Endothelial cell of umbilical vein (primary cell): Measurements from ENCODE around the gene TSHZ1. TPM values are rescaled to one million over a fixed set of nuclear protein-coding genes. Genes with fewer than 3 reads are reported as not detected.

Experiments
- BruUV-seq: library from RNA; stranded (reverse); fragments of 400-500 nt; replicated peaks from 2 replicates; lab custom pipeline; 2021; lab: Mats Ljungman, UMichigan
- CTCF ChIA-PET: fragments of 300-600, 350-600 bp; sonication (Branson Sonifier 250); formaldehyde crosslinking; loops from one replicate; lab custom pipeline; 2021; ENCODE audit warnings: antibody characterized with exemption, inconsistent platforms; lab: Charles Lee
- POLR2A ChIA-PET: fragments of 300-600, 350-600 bp; sonication (Branson Sonifier 250); formaldehyde crosslinking; loops from one replicate; lab custom pipeline; 2021; ENCODE audit warnings: antibody characterized with exemption, inconsistent platforms; lab: Charles Lee
- DNase-seq: peaks from one replicate; pipeline ENCODE4 v3.0.0-alpha.2; 2011; ENCODE audit warnings: low read depth, low spot score
- FAIRE-seq: peaks from 2 replicates; lab custom pipeline; 2011; peaks lifted over from hg19 to GRCh38; lab: Jason Lieb, UNC
- H2AFZ ChIP-seq: 2 replicates; pipeline ENCODE4 v1.6.0; 2012; ENCODE audit warnings: low read depth, low read length, control low read depth, inconsistent platforms
- H3K27ac ChIP-seq: 2 replicates; pipeline ENCODE4 v1.5.1; 2011; ENCODE audit warnings: low read depth, mild to moderate bottlenecking, control low read depth, low read length, moderate library complexity; ENCODE audit not compliant: insufficient read depth
- H3K27me3 ChIP-seq, 2 experiments: 2 replicates each; pipeline versions ENCODE4 v1.6.0 to v1.6.1; 2011; ENCODE audit warnings: low read length in 2 of 2, mixed read lengths in 1 of 2; ENCODE audit not compliant: control insufficient read depth in 2 of 2, insufficient read depth in 2 of 2
- H3K36me3 ChIP-seq, 2 experiments: 2 replicates in 1 of 2; 3 replicates in 1 of 2; pipeline ENCODE4 v1.5.1; 2011; ENCODE audit warnings: low read length in 2 of 2, mild to moderate bottlenecking in 1 of 2, moderate library complexity in 1 of 2; ENCODE audit not compliant: control insufficient read depth in 2 of 2, insufficient read depth in 2 of 2; ENCODE audit errors: extremely low read depth in 1 of 2
- H3K4me1 ChIP-seq: 3 replicates; pipeline ENCODE4 v1.5.1; 2011; ENCODE audit warnings: mild to moderate bottlenecking, low read length; ENCODE audit not compliant: control insufficient read depth, insufficient read depth; ENCODE audit errors: extremely low read depth
- H3K4me2 ChIP-seq: 2 replicates; pipeline ENCODE4 v1.6.1; 2011; ENCODE audit warnings: low read length, control low read depth, mixed read lengths; ENCODE audit not compliant: insufficient read depth
- H3K4me3 ChIP-seq, 3 experiments: fragments of 200-600 bp in 1 of 3; sonication (generic), shearing (Covaris generic) in 1 of 3; replicated peaks in 1 of 3; 2 replicates each; pipeline ENCODE4 v1.5.1; 2011 to 2016; ENCODE audit warnings: control low read depth in 3 of 3, low read length in 3 of 3, mild to moderate bottlenecking in 2 of 3, inconsistent platforms in 1 of 3, low read depth in 1 of 3, moderate library complexity in 1 of 3; ENCODE audit not compliant: insufficient read depth in 1 of 3
- H3K79me2 ChIP-seq: 2 replicates; pipeline ENCODE4 v1.6.0; 2012; ENCODE audit warnings: low read length, inconsistent platforms; ENCODE audit not compliant: control insufficient read depth, insufficient read depth
- H3K9ac ChIP-seq: replicated peaks from 2 replicates; pipeline ENCODE3; 2011; ENCODE audit warnings: low read length, control low read depth; ENCODE audit not compliant: insufficient read depth; ENCODE audit errors: extremely low read depth
- H3K9me1 ChIP-seq: replicated peaks from 3 replicates; pipeline ENCODE4 v1.6.0; 2011; ENCODE audit warnings: mild to moderate bottlenecking, low read length; ENCODE audit not compliant: control insufficient read depth, insufficient read depth; ENCODE audit errors: extremely low read depth
- H3K9me3 ChIP-seq: replicated peaks from 2 replicates; pipeline ENCODE4 v1.5.1; 2012; ENCODE audit warnings: low read length, inconsistent platforms; ENCODE audit not compliant: control insufficient read depth, insufficient read depth
- H4K20me1 ChIP-seq: replicated peaks from 2 replicates; pipeline ENCODE3; 2011; ENCODE audit warnings: mild to moderate bottlenecking, low read length; ENCODE audit not compliant: control insufficient read depth, insufficient read depth; ENCODE audit errors: extremely low read depth
- EZH2 ChIP-seq: IDR thresholded peaks from 2 replicates; pipeline ENCODE4 v1.6.1; 2012; ENCODE audit warnings: borderline replicate concordance, low read depth, mild to moderate bottlenecking, moderate library complexity, low read length, inconsistent platforms; ENCODE audit not compliant: severe bottlenecking
- FOS ChIP-seq: IDR thresholded peaks from 2 replicates; pipeline ENCODE4 v1.6.1; 2011; ENCODE audit warnings: mild to moderate bottlenecking, low read length, moderate library complexity, borderline replicate concordance; ENCODE audit not compliant: insufficient read depth
- GATA2 ChIP-seq: IDR thresholded peaks from 2 replicates; pipeline ENCODE4 v1.7.0; 2011; ENCODE audit warnings: low read depth, mild to moderate bottlenecking, moderate library complexity, mixed read lengths, low read length; ENCODE audit not compliant: insufficient read length, insufficient read depth
- JUN ChIP-seq: IDR thresholded peaks from 2 replicates; pipeline ENCODE4 v1.6.1; 2011; ENCODE audit warnings: borderline replicate concordance, low read depth; ENCODE audit not compliant: insufficient read length, insufficient read depth
- MYC ChIP-seq: IDR thresholded peaks from one replicate; pipeline ENCODE4 v1.6.1; 2011; ENCODE audit warnings: mild to moderate bottlenecking, low read depth, low read length
- POLR2A ChIP-seq: IDR thresholded peaks from 2 replicates; pipeline ENCODE4 v1.6.1; 2012; ENCODE audit warnings: low read depth, mild to moderate bottlenecking, control low read depth, low read length
- POLR2AphosphoS5 ChIP-seq: IDR thresholded peaks from 2 replicates; pipeline ENCODE4 v1.6.1; 2012; ENCODE audit warnings: low read depth, mild to moderate bottlenecking, control low read depth, low read length, moderate library complexity; ENCODE audit not compliant: insufficient read depth
- dilution Hi-C: fragments of 300-500 bp; cut with MboI; formaldehyde crosslinking; loops from one replicate; pipeline ENCODE4 v1.15.0; 2019; ENCODE audit warnings: low sequenced_read_pairs; ENCODE audit not compliant: extremely low pct_ligation_motif_present
- intact Hi-C: fragments of 100-400 bp; cut with micrococcal nuclease; formaldehyde crosslinking; loops from one replicate; pipeline ENCODE4 v1.10.0; 2022
- polyA plus RNA-seq, 4 experiments: library from polyadenylated mRNA; depleted of rRNA in 3 of 4; stranded (reverse) in 3 of 4; unstranded in 1 of 4; fragments of >200 nt; gene quantifications; 2 replicates each; pipeline versions ENCODE4 v1.2.1 to v1.2.3, GENCODE V29; 2011 to 2012; ENCODE audit warnings: missing spikeins in 1 of 4
- total RNA-seq: library from RNA; stranded (reverse); gene quantifications from 2 replicates; pipeline ENCODE4 v1.2.3, GENCODE V29; 2021
- TF ChIP-seq, protein P1 (sequence below): IDR thresholded peaks from 2 replicates; pipeline ENCODE4 v1.6.1; 2011; ENCODE audit not compliant: insufficient read depth, insufficient read length
- TF ChIP-seq, protein P2 (sequence below), 2 donors: IDR thresholded peaks; 1 replicate in 1 of 2; 2 replicates in 1 of 2; pipeline ENCODE4 v1.5.1; 2011; ENCODE audit warnings: low read length in 2 of 2, mild to moderate bottlenecking in 2 of 2, moderate library complexity in 2 of 2, control low read depth in 1 of 2, inconsistent platforms in 1 of 2, low read depth in 1 of 2; ENCODE audit not compliant: insufficient read depth in 1 of 2; ENCODE audit errors: extremely low read depth in 1 of 2

TSHZ1 gene
- total and polyA plus RNA-seq, 2 donors (not counting 3 experiments of a cell fraction or from before 2014, with no cell fraction given) = 4.2 to 10.2 TPM

DNA sequence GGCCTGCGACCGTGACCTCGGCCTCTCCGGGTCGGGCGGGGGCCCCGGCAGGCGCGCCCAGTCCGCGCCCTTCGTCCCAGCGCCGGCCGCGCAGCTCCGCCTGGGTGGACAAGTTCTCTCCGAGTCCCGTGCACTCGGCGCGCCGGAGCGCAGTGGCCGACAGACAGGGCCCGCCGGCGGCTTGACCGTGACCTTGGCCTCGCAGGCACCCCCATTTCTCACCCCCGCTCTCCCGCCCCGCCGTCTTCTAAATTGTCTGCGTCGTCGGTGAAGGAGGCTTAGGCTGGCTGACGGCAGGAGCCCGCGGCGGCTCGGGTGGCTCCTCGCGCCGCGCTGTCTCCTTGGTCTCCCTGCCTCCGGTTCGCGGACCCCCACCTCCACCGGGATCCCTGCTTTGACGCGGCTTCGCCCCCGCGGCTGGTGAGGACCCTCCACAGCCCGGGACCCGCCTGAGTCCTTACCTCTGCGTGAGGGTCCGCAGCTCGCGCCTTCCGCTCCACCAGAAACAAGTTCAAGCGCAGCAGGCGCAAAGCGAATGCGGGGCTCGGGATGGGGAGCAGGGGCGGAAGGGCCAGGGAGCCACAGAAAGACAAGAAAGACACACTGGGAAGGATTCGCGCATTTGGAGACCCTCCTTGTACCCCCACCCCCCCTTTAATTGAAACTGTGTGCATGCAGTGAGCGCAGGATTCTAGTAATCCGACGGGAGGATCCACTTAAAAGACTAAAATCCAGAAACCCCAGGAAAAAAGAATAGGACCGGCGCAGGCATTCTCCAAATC lies 5.7 kb upstream of the TSHZ1 start:
- H3K9me1 ChIP-seq = no peaks in the 10 kb centered on the region
- FAIRE-seq (no peak), DNase-seq (no peak)
- H3K9ac ChIP-seq = peak overlapping the region; percentile 15
- H4K20me1 ChIP-seq = no peaks in the 10 kb centered on the region
- peaks cover 0 to 7% of the 10 kb centered on the region in 2 experiments for H3K36me3 ChIP-seq
- H3K4me2 ChIP-seq = peak overlapping the region; percentile 55
- H3K79me2 ChIP-seq = peaks cover 67% of the 10 kb centered on the region
- CTCF ChIA-PET = interaction anchor here (1.0 kb wide), 1 partner anchor 274 kb away, joined by 3 read pairs; no protein-coding TSS in a partner anchor
- BruUV-seq = no TSS peak
- peak overlapping the region in 2 of 3 experiments; percentile 17 to 28 for H3K4me3 ChIP-seq
- no peak overlapping the region for H3K27ac ChIP-seq
- H3K9me3 ChIP-seq = no peaks in the 10 kb centered on the region
- H2AFZ ChIP-seq = peak overlapping the region; percentile 46
- dilution Hi-C loops = no loop called here
- TF ChIP-seq EZH2 (no peak), GATA2 (no peak), POLR2A (no peak)
- TF ChIP-seq, protein P1, sequence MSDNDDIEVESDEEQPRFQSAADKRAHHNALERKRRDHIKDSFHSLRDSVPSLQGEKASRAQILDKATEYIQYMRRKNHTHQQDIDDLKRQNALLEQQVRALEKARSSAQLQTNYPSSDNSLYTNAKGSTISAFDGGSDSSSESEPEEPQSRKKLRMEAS = no peak
- intact Hi-C loops = loop anchor here (5.0 to 10.0 kb wide), 4 partner anchors 252 to 710 kb away; partner anchors contain the start of genes CNDP2 and ZNF407
- no peaks in the 10 kb centered on the region for H3K27me3 ChIP-seq
- POLR2A ChIA-PET = no interaction called here
- H3K4me1 ChIP-seq = peaks cover 35% of the 10 kb centered on the region

DNA sequence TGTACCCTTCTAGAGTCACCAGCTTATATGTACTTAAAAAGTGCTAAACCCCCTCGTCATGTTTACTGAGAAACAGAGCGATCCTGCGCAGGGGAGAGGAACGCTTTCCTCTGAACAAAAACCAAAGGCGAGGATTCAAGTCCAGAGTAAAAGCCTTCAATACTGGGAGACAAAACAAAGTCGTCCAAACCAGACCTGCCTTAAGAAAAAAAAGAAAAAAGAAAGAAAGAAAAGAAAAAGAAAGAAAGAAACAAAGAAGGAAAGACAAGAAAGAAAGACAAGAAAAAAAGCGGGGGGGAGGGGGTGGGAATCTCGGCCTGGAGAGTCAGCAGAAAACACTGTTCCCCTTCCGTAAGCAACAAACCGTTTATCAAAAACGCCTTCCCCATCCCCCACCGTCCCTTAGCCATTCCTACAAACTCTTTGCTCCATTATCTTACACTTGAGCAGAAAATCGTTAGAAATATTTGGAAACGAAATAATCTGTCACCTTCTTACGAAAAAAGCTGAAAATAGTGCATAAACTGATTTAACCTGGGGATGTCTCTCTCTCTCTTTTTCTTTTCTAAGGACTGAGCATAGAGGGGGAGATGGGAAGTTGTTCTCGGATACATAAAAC lies 5.0 kb upstream of the TSHZ1 start:
- peak overlapping the region; percentile 55 for H3K4me2 ChIP-seq
- ChIA-PET CTCF (interaction anchor here (1.6 kb wide), 1 partner anchor 164 kb away, joined by 3 read pairs; no protein-coding TSS in a partner anchor), POLR2A (no interaction called here)
- no peak overlapping the region for H2AFZ ChIP-seq
- no peaks in the 10 kb centered on the region for H3K27me3 ChIP-seq
- H4K20me1 ChIP-seq = no peaks in the 10 kb centered on the region
- no peaks in the 10 kb centered on the region for H3K9me3 ChIP-seq
- no peak for FAIRE-seq
- H3K9ac ChIP-seq = no peak overlapping the region
- no peak for DNase-seq
- peaks cover 37% of the 10 kb centered on the region for H3K4me1 ChIP-seq
- TF ChIP-seq, protein P2, sequence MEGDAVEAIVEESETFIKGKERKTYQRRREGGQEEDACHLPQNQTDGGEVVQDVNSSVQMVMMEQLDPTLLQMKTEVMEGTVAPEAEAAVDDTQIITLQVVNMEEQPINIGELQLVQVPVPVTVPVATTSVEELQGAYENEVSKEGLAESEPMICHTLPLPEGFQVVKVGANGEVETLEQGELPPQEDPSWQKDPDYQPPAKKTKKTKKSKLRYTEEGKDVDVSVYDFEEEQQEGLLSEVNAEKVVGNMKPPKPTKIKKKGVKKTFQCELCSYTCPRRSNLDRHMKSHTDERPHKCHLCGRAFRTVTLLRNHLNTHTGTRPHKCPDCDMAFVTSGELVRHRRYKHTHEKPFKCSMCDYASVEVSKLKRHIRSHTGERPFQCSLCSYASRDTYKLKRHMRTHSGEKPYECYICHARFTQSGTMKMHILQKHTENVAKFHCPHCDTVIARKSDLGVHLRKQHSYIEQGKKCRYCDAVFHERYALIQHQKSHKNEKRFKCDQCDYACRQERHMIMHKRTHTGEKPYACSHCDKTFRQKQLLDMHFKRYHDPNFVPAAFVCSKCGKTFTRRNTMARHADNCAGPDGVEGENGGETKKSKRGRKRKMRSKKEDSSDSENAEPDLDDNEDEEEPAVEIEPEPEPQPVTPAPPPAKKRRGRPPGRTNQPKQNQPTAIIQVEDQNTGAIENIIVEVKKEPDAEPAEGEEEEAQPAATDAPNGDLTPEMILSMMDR (IDR thresholded peaks at IDR 0.05; ENCODE audit: extremely low read depth in 1 of 2, insufficient read depth in 1 of 2, low read depth in 1 of 2, low read length in 2 of 2) = no peak
- TF ChIP-seq FOS = no peak
- TF ChIP-seq GATA2 = no peak
- TF ChIP-seq MYC = no peak
- no peak for TF ChIP-seq JUN
- TF ChIP-seq POLR2A = no peak
- TF ChIP-seq, protein P1 = no peak
- no peak for TF ChIP-seq EZH2
- no peak for TF ChIP-seq POLR2AphosphoS5
- H3K27ac ChIP-seq = no peak overlapping the region
- H3K4me3 ChIP-seq = no peak overlapping the region
- peaks cover 0 to 7% of the 10 kb centered on the region in 2 experiments for H3K36me3 ChIP-seq
- intact Hi-C loops (loop anchor here (5.0 to 10.0 kb wide), 4 partner anchors 252 to 711 kb away; partner anchors contain the start of genes CNDP2 and ZNF407), dilution Hi-C loops (no loop called here)
- no TSS peak for BruUV-seq
- no peaks in the 10 kb centered on the region for H3K9me1 ChIP-seq
- H3K79me2 ChIP-seq = peaks cover 67% of the 10 kb centered on the region
